Testis (tissue), 3 donors: ENCODE data around the gene SLC41A3. TPM values are rescaled to one million over a fixed set of nuclear protein-coding genes. Genes with fewer than 3 reads are reported as not detected.

Experiments
- DNase-seq: peaks from one replicate; pipeline ENCODE4 v3.0.0-alpha.2; 2019
- H3K27ac ChIP-seq, 2 donors: fragments of 200-600 bp; sonication (generic); one replicate each; pipeline ENCODE4 v1.5.1; 2019
- H3K27me3 ChIP-seq: fragments of 200-600 bp; sonication (generic); one replicate; pipeline ENCODE4 v1.5.1; 2019
- H3K36me3 ChIP-seq: fragments of 200-600 bp; sonication (generic); one replicate; pipeline ENCODE4 v1.5.1; 2017; ENCODE audit warnings: low read depth; ENCODE audit errors: missing control alignments
- H3K4me1 ChIP-seq: fragments of 200-600 bp; sonication (generic); one replicate; pipeline ENCODE4 v1.5.1; 2019
- H3K4me3 ChIP-seq, 2 donors: fragments of 200-600 bp; sonication (generic); one replicate each; pipeline ENCODE4 v1.5.1; 2017 to 2019
- H3K9me3 ChIP-seq: fragments of 200-600 bp; sonication (generic); one replicate; pipeline ENCODE4 v1.5.1; 2017
- CTCF ChIP-seq, 3 experiments: fragments of 450-650 bp in 2 of 3; fragments of 200-600 bp in 1 of 3; sonication (generic) in 1 of 3; IDR thresholded peaks; one replicate each; pipeline ENCODE4 v1.5.1; 2016 to 2019; ENCODE audit warnings: antibody characterized with exemption in 3 of 3, mild to moderate bottlenecking in 2 of 3, moderate library complexity in 1 of 3
- POLR2A ChIP-seq: fragments of 450-650 bp; IDR thresholded peaks from one replicate; pipeline ENCODE4 v1.6.1; 2017; ENCODE audit warnings: antibody characterized with exemption, mild to moderate bottlenecking, moderate library complexity
- WGBS, 2 donors: methylation state at CpG; one replicate each; pipeline ENCODE4 v1.1.5; 2018; 5-methylcytosine and 5-hydroxymethylcytosine counted together
- intact Hi-C: fragments of 100-400 bp; cut with DNase I; formaldehyde crosslinking; loops from one replicate; pipeline ENCODE4 v1.15.1; 2023; ENCODE audit warnings: low total_unique reads
- polyA plus RNA-seq: library from polyadenylated mRNA; stranded (reverse); fragments of 350-450 nt; fragmentation: Illumina TruSeq; extraction: RNeasy Lipid Tissue Mini Kit (QIAGEN cat#74804); gene quantifications from one replicate; pipeline ENCODE4 v1.2.3, GENCODE V29; 2014; ENCODE audit warnings: low read depth, low replicate concordance; ENCODE audit not compliant: insufficient read depth
- total RNA-seq, 2 donors: library from RNA; depleted of rRNA; stranded (reverse); fragments of >200 nt; gene quantifications; one replicate each; pipeline ENCODE4 v1.2.3, GENCODE V29; 2016

Gene SLC41A3
- total and polyA plus RNA-seq, 3 donors from 2014 or later = 160 to 220 (median 161) TPM

DNA sequence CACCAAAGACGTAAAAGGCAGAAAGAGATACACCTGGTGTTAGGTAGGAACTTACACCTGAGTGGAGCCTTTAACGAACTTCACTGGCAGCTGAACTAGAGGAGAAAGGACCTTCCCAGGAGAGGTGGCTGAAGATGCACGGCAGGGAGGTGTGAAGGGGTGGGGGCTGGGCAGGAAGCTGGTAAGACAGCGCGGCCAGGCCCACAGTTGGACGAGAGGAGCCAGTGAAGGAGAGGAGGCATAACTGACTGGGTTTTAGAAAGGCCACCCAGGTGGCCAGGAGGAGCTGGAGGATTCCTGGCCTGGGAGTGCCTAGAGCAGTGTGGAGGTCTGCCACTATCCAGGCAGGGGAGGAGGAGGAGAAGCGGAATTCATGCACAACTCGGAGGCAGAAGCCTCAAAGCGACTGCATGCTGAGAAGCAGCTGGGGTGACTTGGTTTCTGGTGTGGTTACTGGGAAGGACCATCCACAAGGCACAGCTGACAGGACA is 51.9 kb downstream of the SLC41A3 start:
- TF ChIP-seq POLR2A (no peak), CTCF (IDR thresholded peaks at IDR 0.05) (no peak)
- WGBS, 2 donors = 84% methylated on average over 9 of the region's 9 CpGs
- no peak for DNase-seq
- Histone ChIP-seq H3K36me3 (no peaks in the 10 kb centered on the region), H3K27ac (no peak overlapping the region), H3K27me3 (no peaks in the 10 kb centered on the region), H3K4me3 (no peak overlapping the region), H3K9me3 (no peaks in the 10 kb centered on the region), H3K4me1 (no peaks in the 10 kb centered on the region)
- intact Hi-C loops = no loop called here

DNA sequence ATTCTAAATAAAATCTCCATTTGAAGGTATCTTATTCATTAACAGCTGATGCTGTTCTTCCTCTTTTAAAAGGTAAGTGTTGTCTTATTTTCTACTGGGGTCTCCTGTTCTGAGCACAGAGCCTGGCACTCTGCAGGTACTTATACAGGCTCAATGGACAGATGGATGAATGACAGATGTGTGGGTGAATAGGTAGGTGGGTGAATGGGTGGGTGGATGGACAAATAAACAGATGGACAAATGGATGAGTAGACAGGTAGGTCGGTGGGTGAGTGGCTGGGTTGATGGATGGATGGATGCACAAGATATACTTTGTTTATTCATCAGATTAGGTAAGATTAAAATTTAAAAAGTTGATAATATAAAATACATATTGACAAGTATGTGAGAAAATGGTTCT is 53.5 kb downstream of the SLC41A3 start:
- no peak for DNase-seq
- WGBS, 2 donors = 74 to 79% methylated on average over 1 of the region's 1 CpG
- H3K36me3 ChIP-seq = no peaks in the 10 kb centered on the region

DNA sequence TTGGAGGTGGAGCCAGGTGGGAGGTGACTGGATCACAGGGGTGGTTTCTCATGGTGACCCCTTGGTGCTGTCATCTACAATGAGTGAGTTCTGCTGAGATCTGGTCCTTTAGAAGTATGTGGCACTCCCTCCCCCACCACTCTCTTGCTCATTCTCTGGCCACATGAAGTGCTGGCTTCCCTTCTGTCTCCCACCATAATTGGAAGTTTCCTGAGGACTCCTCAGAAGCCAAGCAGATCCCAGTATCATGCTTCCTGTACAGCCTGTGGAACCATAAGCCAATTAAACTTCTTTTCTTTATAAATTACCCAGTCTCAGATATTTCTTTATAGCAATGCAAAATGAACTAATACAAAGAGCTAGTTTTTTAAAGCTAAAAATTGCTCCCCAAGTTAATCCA is 54.7 kb downstream of the SLC41A3 start:
- intact Hi-C loops = no loop called here
- Histone ChIP-seq H3K4me1 (no peaks in the 10 kb centered on the region), H3K9me3 (no peaks in the 10 kb centered on the region), H3K27me3 (no peaks in the 10 kb centered on the region), H3K36me3 (no peaks in the 10 kb centered on the region), H3K27ac (no peak overlapping the region), H3K4me3 (no peak overlapping the region)
- TF ChIP-seq POLR2A (no peak), CTCF (IDR thresholded peaks at IDR 0.05) (no peak)
- DNase-seq = no peak

More for the DNA sequence above, 53.5 kb downstream of the SLC41A3 start:
- no peak for TF ChIP-seq POLR2A
- TF ChIP-seq CTCF (IDR thresholded peaks at IDR 0.05) = no peak
- Histone ChIP-seq H3K4me1 (no peaks in the 10 kb centered on the region), H3K27ac (no peak overlapping the region), H3K27me3 (no peaks in the 10 kb centered on the region), H3K4me3 (no peak overlapping the region), H3K9me3 (no peaks in the 10 kb centered on the region)
- intact Hi-C loops = no loop called here

DNA sequence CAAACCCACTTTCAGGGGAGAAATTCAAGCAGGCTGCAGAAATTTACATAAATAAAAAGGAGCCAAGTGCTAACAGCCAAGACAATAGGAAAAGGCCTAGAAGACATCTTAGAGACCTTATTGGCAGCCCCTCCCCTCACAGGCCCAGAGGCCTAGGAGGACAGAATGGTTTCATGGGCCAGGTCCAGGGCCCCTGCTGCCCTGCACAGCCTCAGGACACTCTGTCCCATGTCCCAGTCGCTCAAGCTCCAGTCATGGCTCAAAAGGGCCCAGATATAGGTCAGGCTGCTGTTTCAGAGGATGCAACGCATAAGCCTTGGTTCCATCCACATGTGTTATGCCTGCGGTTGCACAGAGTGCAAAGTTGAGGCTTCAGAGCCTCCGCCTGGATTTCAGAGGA is 55.8 kb downstream of the SLC41A3 start:
- no peak for TF ChIP-seq CTCF (IDR thresholded peaks at IDR 0.05)
- TF ChIP-seq POLR2A = no peak
- Histone ChIP-seq H3K9me3 (no peaks in the 10 kb centered on the region), H3K36me3 (no peaks in the 10 kb centered on the region), H3K27ac (no peak overlapping the region), H3K4me1 (no peaks in the 10 kb centered on the region), H3K27me3 (no peaks in the 10 kb centered on the region), H3K4me3 (no peak overlapping the region)
- intact Hi-C loops = no loop called here
- 92 to 100% methylated on average over 4 of the region's 4 CpGs for WGBS, 2 donors
- no peak for DNase-seq

DNA sequence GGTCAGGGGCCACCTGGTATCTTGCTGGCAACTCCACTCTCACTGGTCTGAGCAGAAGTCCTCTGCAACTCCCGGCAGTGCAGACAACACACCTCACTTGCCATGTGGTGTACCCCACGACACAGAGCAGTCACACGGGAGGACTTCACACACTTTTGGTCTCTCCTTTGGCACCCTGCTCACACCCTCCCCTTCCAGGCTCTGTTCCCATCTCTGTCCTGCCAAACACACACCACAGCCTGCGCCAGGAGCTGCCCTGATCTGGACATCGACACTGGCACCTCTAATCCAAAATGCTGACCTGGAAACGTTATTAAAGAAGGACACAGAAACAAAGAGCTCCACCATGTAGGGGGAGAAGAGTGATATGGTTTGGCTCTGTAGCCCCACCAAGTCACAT is 57.2 kb downstream of the SLC41A3 start:
- H3K27me3 ChIP-seq = no peaks in the 10 kb centered on the region
- H3K36me3 ChIP-seq = no peaks in the 10 kb centered on the region
- WGBS, 2 donors = 87 to 91% methylated on average over 6 of the region's 6 CpGs
- TF ChIP-seq CTCF (IDR thresholded peaks at IDR 0.05) = no peak
- TF ChIP-seq POLR2A = no peak
- no peaks in the 10 kb centered on the region for H3K9me3 ChIP-seq
- no peak for DNase-seq
- intact Hi-C loops = no loop called here
- H3K4me1 ChIP-seq = peaks cover 6% of the 10 kb centered on the region
- no peak overlapping the region for H3K27ac ChIP-seq
- H3K4me3 ChIP-seq = no peak overlapping the region
